Heart right ventricle (tissue), 16 donors: Measurements from ENCODE around the gene ANKS1B. TPM values are rescaled to one million over a fixed set of nuclear protein-coding genes. Genes with fewer than 3 reads are reported as not detected.

Experiments
- ATAC-seq, 8 donors: fragments of 200-7000 bp; cut with Tn5 transposase; one replicate each; pipeline ENCODE4 v1.9.1; 2020; ENCODE audit warnings: mild to moderate bottlenecking in 8 of 8, moderate library complexity in 8 of 8, moderate number of reproducible peaks in 1 of 8
- DNase-seq, 2 donors: peaks; one replicate each; pipeline ENCODE4 v3.0.0-alpha.2; 2020
- H3K27ac ChIP-seq, 10 donors: fragments of 200-600 bp; sonication (generic) in 2 of 10; one replicate each; pipeline versions ENCODE4 v1.5.0 to v1.8.0; 2020 to 2022; ENCODE audit warnings: mild to moderate bottlenecking in 3 of 10
- H3K27me3 ChIP-seq, 7 donors: fragments of 200-600 bp; one replicate each; pipeline ENCODE4 v1.8.0; 2021 to 2022; ENCODE audit warnings: mild to moderate bottlenecking in 2 of 7
- H3K36me3 ChIP-seq, 9 donors: fragments of 200-600 bp; sonication (generic) in 1 of 9; one replicate each; pipeline versions ENCODE4 v1.5.0 to v1.8.0; 2020 to 2022; ENCODE audit warnings: mild to moderate bottlenecking in 2 of 9
- H3K4me1 ChIP-seq, 9 donors: fragments of 200-600 bp; sonication (generic) in 1 of 9; one replicate each; pipeline versions ENCODE4 v1.5.0 to v1.8.0; 2020 to 2022; ENCODE audit warnings: mild to moderate bottlenecking in 4 of 9
- H3K4me3 ChIP-seq, 10 donors: fragments of 200-600 bp; sonication (generic) in 2 of 10; one replicate each; pipeline versions ENCODE4 v1.5.0 to v1.8.0; 2020 to 2022; ENCODE audit warnings: mild to moderate bottlenecking in 7 of 10, moderate library complexity in 2 of 10
- H3K9me3 ChIP-seq, 11 donors: fragments of 200-600 bp in 10 of 11; sonication (generic) in 2 of 11; one replicate each; pipeline versions ENCODE4 v1.5.0 to v1.8.0; 2013 to 2022; ENCODE audit warnings: mild to moderate bottlenecking in 2 of 11, control low read depth in 1 of 11, moderate library complexity in 1 of 11
- WGBS, 2 donors: extraction: QIAGEN DNeasy Blood & Tissue Kit; methylation state at CpG; one replicate each; pipeline ENCODE4 v1.1.7; 2013; ENCODE audit warnings: inconsistent platforms in 1 of 2; 5-methylcytosine and 5-hydroxymethylcytosine counted together
- intact Hi-C, 10 donors: fragments of 100-400 bp; cut with DNase I; formaldehyde crosslinking; loops; one replicate each; pipeline versions ENCODE4 v1.11.1 to v1.14.2; 2022
- polyA plus RNA-seq, 2 donors: library from polyadenylated mRNA; stranded (reverse); fragments of 200-250 nt; gene quantifications; one replicate each; pipeline ENCODE4 v1.2.3, GENCODE V29; 2013
- total RNA-seq, 10 donors: library from RNA; stranded (reverse); fragmentation: NEBNext Ultra II Directional in 3 of 10; extraction: Animal tissue kit (Norgen Biotek cat#: 25700) in 3 of 10; gene quantifications; one replicate each; pipeline versions ENCODE4 v1.2.1 to v1.2.4, GENCODE V29; 2021 to 2023
- TF ChIP-seq, protein P1 (sequence below), 9 donors: fragments of 200-600 bp; sonication (generic) in 2 of 9; IDR thresholded peaks; one replicate each; pipeline versions ENCODE4 v1.5.0 to v1.8.0; 2021 to 2022; ENCODE audit warnings: antibody characterized with exemption in 9 of 9, mild to moderate bottlenecking in 5 of 9, moderate library complexity in 1 of 9
- donor health status: Arrhythmogenic right ventricular cardiomyopathy.
- donor health status: ischemic (EF 13 %, LVEDD 7.1; RV severe dilation, severe dysfunction).
- donor health status: healthy with polysubstance abuse.
- donor health status: DM: no; HTN: yes; CAD: no.
- donor health status: DM: no; HTN: no; CAD: no.
- donor health status: ischemic (EF 25% LVEDD 6.9; RV normal size, moderate dysfunction).
- donor health status: ischemic (EF 25% LVEDD 5.7; RV mildly dilated, moderate dysfunction).
- donor health status: healthy.
- donor health status: DM: yes; HTN: yes; CAD: no.
- donor health status: Ischemic cardiomyopathy.
- donor health status: ischemic (EF 35%, LVEDD 5.7; RV mildly dilated, moderate dysfunction).
- donor health status: nonischemic (EF 11% LVEDD 7.7; RV severe dilation, severe dysfunction).
- donor health status: DM: yes; HTN: yes; CAD: no.
- donor health status: PGD.
- donor health status: ischemic (EF 29% LVEDD 5.4; RV normal size, mild dysfunction).
- donor health status: nonischemic (EF 23%, LVEDD 6.1; RV moderate dilation, normal function).

Gene ANKS1B
- total and polyA plus RNA-seq, 12 donors: 0.58 to 4.8 (median 1.8) TPM

DNA sequence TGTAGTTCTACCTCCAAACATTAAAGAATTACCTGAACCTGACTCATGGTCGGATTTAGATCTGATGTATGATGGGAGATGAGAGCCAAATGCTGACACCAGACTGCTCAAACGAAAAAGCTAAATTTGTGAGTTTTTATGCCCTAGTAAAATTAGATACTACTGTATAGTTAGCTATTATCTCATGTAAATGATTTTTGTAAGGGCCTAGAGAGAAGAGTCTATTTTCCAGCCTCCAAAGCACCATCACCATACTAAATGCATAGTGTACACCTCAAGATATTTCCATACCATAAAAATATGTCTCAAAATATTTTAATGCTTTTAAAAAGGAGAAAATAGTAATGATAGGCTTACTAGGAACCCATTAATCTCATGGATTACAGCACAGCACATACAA lies 18.3 kb downstream of the ANKS1B start:
- TF ChIP-seq, protein P1, sequence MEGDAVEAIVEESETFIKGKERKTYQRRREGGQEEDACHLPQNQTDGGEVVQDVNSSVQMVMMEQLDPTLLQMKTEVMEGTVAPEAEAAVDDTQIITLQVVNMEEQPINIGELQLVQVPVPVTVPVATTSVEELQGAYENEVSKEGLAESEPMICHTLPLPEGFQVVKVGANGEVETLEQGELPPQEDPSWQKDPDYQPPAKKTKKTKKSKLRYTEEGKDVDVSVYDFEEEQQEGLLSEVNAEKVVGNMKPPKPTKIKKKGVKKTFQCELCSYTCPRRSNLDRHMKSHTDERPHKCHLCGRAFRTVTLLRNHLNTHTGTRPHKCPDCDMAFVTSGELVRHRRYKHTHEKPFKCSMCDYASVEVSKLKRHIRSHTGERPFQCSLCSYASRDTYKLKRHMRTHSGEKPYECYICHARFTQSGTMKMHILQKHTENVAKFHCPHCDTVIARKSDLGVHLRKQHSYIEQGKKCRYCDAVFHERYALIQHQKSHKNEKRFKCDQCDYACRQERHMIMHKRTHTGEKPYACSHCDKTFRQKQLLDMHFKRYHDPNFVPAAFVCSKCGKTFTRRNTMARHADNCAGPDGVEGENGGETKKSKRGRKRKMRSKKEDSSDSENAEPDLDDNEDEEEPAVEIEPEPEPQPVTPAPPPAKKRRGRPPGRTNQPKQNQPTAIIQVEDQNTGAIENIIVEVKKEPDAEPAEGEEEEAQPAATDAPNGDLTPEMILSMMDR (IDR thresholded peaks at IDR 0.05): no peak
- ATAC-seq (no peak), DNase-seq (no peak)
- Histone ChIP-seq H3K36me3 (no peaks in the 10 kb centered on the region), H3K4me1 (no peaks in the 10 kb centered on the region), H3K4me3 (no peak overlapping the region), H3K27me3 (no peaks in the 10 kb centered on the region), H3K27ac (no peak overlapping the region), H3K9me3 (no peaks in the 10 kb centered on the region)
- intact Hi-C loops: no loop called here
- 55 to 70% methylated on average over 2 of the region's 2 CpGs for WGBS, 2 donors

- TF ChIP-seq, protein P1 (IDR thresholded peaks at IDR 0.05): no peak
- DNase-seq: no peak
- Histone ChIP-seq H3K27me3 (no peaks in the 10 kb centered on the region), H3K4me3 (no peak overlapping the region), H3K36me3 (no peaks in the 10 kb centered on the region), H3K27ac (peak overlapping the region in 1 of 10 donors; percentile 4), H3K9me3 (no peaks in the 10 kb centered on the region), H3K4me1 (peaks cover 0 to 7% (median 0%) of the 10 kb centered on the region in 9 donors)
- intact Hi-C loops: no loop called here
- peak in 3 of 8 donors; percentile 38 to 52 (median 46) for ATAC-seq
- WGBS, 2 donors: 53 to 56% methylated on average over 3 of the region's 3 CpGs
Measured at GRCh38 chr12:99960311-99960710, 24.4 kb downstream of the ANKS1B start.

DNA sequence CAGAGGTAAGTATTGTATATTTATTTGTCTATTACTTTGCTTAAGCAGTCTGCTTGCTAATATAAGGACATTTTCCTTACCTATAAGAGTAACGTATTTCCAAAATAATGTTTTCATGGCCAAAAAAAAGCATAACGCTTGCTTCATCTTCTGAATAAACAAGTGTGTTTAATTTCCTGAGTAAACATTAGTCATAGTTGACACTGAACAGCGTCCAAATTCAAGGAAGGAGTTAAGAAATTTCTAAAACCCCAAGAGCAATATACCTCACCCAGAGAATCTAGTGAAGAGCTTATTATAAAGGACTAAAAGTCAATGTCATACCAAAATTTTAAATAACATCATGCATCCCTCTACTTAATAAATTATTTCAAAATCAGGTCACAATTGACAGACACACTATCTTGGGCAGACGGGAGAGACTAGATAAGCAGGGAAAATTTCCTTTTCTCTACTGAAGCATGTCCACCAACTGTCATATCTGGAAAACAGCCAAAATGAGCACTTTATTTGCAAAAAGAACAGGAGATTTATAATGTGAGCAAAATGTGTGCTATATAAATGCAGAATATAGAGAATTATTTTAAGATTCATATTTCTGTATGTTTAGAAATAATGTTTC lies 25.1 kb downstream of the ANKS1B start:
- DNase-seq: no peak
- no peaks in the 10 kb centered on the region for H3K36me3 ChIP-seq
- no peaks in the 10 kb centered on the region for H3K9me3 ChIP-seq
- 27 to 30% methylated on average over 4 of the region's 4 CpGs for whole genome bisulfite sequencing, 2 donors
- TF ChIP-seq, protein P1 (IDR thresholded peaks at IDR 0.05): no peak
- ATAC-seq: peak in 1 of 8 donors; percentile 63
- H3K4me3 ChIP-seq: no peak overlapping the region
- intact Hi-C loops: no loop called here
- peak overlapping the region in 1 of 10 donors; percentile 4 for H3K27ac ChIP-seq
- no peaks in the 10 kb centered on the region for H3K27me3 ChIP-seq
- peaks cover 0 to 7% (median 0%) of the 10 kb centered on the region in 9 donors for H3K4me1 ChIP-seq

DNA sequence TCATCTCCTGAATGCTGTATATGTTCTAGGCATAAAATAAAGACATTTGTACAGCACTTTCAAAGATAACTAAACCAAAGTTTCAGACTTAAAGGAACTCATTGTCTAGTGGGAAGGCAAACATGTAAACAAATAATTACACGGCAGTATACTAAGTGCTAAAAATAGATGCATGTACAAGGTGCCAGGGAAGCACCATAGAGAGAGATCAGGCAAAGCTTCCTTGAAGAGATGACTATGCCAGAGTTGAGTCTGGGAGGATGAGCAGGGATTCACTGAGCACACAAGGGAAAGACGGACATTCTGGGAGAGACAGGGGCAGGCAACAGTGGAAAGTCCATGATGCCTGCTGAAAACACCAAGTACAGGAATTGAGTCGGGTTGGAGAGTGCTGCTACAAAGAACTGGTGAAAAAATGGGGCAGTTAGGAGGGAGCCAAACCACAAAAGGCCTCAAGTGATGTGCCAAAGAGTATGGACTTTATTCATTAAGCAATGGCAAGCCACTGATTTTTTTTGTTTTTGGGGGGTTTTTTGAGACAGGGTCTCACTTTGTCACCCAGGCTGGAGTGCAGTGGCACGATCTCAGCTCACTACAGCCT lies 26.8 kb downstream of the ANKS1B start:
- no peaks in the 10 kb centered on the region for H3K36me3 ChIP-seq
- no peak overlapping the region for H3K4me3 ChIP-seq
- TF ChIP-seq, protein P1 (IDR thresholded peaks at IDR 0.05): no peak
- WGBS, 2 donors: 42 to 63% methylated on average over 4 of the region's 4 CpGs
- DNase-seq: no peak
- H3K27ac ChIP-seq: no peak overlapping the region
- H3K9me3 ChIP-seq: no peaks in the 10 kb centered on the region
- H3K27me3 ChIP-seq: no peaks in the 10 kb centered on the region
- intact Hi-C loops: no loop called here
- peaks cover 0 to 7% (median 0%) of the 10 kb centered on the region in 9 donors for H3K4me1 ChIP-seq
- no peak for ATAC-seq
